ENCODE measurements around the gene AGTRAP.

Gene AGTRAP

GRCh38 chr1:11767922-11768704 is 32.2 kb downstream of the AGTRAP start:
- TF ChIP-seq MYC (IDR thresholded peaks at IDR 0.05; ENCODE audit: low read depth, low read length) (no peak), POLR2A (IDR thresholded peaks at IDR 0.05; ENCODE audit: extremely low read depth, insufficient read length) (no peak), CTCF (IDR thresholded peaks at IDR 0.05; ENCODE audit: low read depth, low read length) (no peak), MAX (IDR thresholded peaks at IDR 0.05; ENCODE audit: low read depth, low read length) (no peak)
- no peak for DNase-seq (ENCODE audit: low read depth)
- H3K4me3 ChIP-seq (ENCODE audit: low read depth, low read length), result no peak overlapping the region

GRCh38 chr1:11768821-11769220 is 32.9 kb downstream of the AGTRAP start:
- no peak overlapping the region for H3K4me3 ChIP-seq (ENCODE audit: low read depth, low read length)
- peak; percentile 30 for DNase-seq (ENCODE audit: low read depth)
- TF ChIP-seq POLR2A (IDR thresholded peaks at IDR 0.05; ENCODE audit: extremely low read depth, insufficient read length) (no peak), MYC (IDR thresholded peaks at IDR 0.05; ENCODE audit: low read depth, low read length) (no peak), CTCF (IDR thresholded peaks at IDR 0.05; ENCODE audit: low read depth, low read length) (no peak), MAX (IDR thresholded peaks at IDR 0.05; ENCODE audit: low read depth, low read length) (no peak)

- DNase-seq (ENCODE audit: low read depth), result no peak
- H3K4me3 ChIP-seq (ENCODE audit: low read depth, low read length), result no peak overlapping the region
- TF ChIP-seq MAX (IDR thresholded peaks at IDR 0.05; ENCODE audit: low read depth, low read length), result no peak
These were observed 33.3 kb downstream of the AGTRAP start for GRCh38 chr1:11769274-11769673.

- no peak for DNase-seq (ENCODE audit: low read depth)
- TF ChIP-seq MAX (IDR thresholded peaks at IDR 0.05; ENCODE audit: low read depth, low read length), result no peak
- no peak for TF ChIP-seq POLR2A (IDR thresholded peaks at IDR 0.05; ENCODE audit: extremely low read depth, insufficient read length)
- no peak for TF ChIP-seq MYC (IDR thresholded peaks at IDR 0.05; ENCODE audit: low read depth, low read length)
- no peak for TF ChIP-seq CTCF (IDR thresholded peaks at IDR 0.05; ENCODE audit: low read depth, low read length)
- H3K4me3 ChIP-seq (ENCODE audit: low read depth, low read length), result no peak overlapping the region
These were observed 34.1 kb downstream of the AGTRAP start for GRCh38 chr1:11770011-11770410.

GRCh38 chr1:11771481-11772043 is 35.6 kb downstream of the AGTRAP start:
- H3K4me3 ChIP-seq (ENCODE audit: low read depth, low read length), result no peak overlapping the region
- DNase-seq (ENCODE audit: low read depth), result no peak
- TF ChIP-seq POLR2A (IDR thresholded peaks at IDR 0.05; ENCODE audit: extremely low read depth, insufficient read length) (no peak), MYC (IDR thresholded peaks at IDR 0.05; ENCODE audit: low read depth, low read length) (no peak), MAX (IDR thresholded peaks at IDR 0.05; ENCODE audit: low read depth, low read length) (no peak)

GRCh38 chr1:11772458-11772857 is 36.5 kb downstream of the AGTRAP start:
- peak; percentile 25 for DNase-seq (ENCODE audit: low read depth)
- no peak for TF ChIP-seq POLR2A (IDR thresholded peaks at IDR 0.05; ENCODE audit: extremely low read depth, insufficient read length)
- no peak for TF ChIP-seq CTCF (IDR thresholded peaks at IDR 0.05; ENCODE audit: low read depth, low read length)
- TF ChIP-seq MAX (IDR thresholded peaks at IDR 0.05; ENCODE audit: low read depth, low read length), result no peak
- no peak for TF ChIP-seq MYC (IDR thresholded peaks at IDR 0.05; ENCODE audit: low read depth, low read length)
- H3K4me3 ChIP-seq (ENCODE audit: low read depth, low read length), result no peak overlapping the region
